ENCODE results near the gene DLGAP1. TPM values are rescaled to one million over a fixed set of nuclear protein-coding genes. Genes with fewer than 3 reads are reported as not detected.

The DLGAP1 gene
- total and polyA plus RNA-seq, 2 of the 8 experiments (the other 6 are each of a cell fraction or from before 2014, with no cell fraction given) = 11.8 to 16.9 TPM

DNA sequence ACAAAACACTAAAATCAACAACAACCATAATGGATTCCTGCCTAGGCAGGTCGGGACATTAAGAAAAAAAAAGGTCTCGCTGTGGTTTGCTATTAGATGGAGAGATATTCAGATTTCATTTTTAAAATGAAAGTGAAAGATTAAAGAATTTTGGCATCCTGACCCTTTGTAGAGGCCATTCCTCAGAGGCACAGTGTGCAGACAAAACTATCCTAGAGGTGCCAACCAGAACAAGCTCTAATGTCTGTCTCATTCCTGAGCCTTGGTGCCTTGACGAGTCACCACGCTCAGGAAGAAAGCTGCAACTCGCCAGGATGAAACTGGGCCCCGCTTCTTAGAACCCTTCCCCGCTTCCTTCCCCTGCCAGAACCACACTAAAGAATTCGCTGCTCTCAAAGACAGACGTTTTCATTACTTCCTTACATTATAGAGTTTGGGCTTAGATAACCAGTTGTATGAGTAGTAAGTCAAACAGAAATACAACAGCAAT is 849.1 kb downstream of the DLGAP1 start:
- Histone ChIP-seq H3K4ac (replicated peaks; ENCODE audit: insufficient read length, low read depth, low read length) (peak overlapping the region; percentile 95), H3K4me3 (ENCODE audit: extremely low read depth in 1 of 4, insufficient read depth in 2 of 4, low read depth in 3 of 4, low read length in 4 of 4) (peak overlapping the region; percentile 47 to 91 (median 80)), H3K23me2 (ENCODE audit: low read depth, low read length) (peaks cover 22% of the 10 kb centered on the region), H3K36me3 (ENCODE audit: control insufficient read depth in 2 of 4, insufficient read depth in 4 of 4, low read length in 3 of 4) (peaks cover 0 to 34% (median 8%) of the 10 kb centered on the region in 4 experiments; a peak in 4 of 8 replicates), H3K23ac (ENCODE audit: insufficient read length) (no peak overlapping the region), H3K9me3 (ENCODE audit: insufficient read depth in 2 of 2, low read depth in 1 of 2, low read length in 1 of 2) (no peaks in the 10 kb centered on the region), H3K56ac (replicated peaks; ENCODE audit: insufficient read length, low read depth, low read length) (peak overlapping the region; percentile 97), H3K79me2 (ENCODE audit: control insufficient read depth in 1 of 2, insufficient read depth in 2 of 2, low read length in 2 of 2) (peaks cover 4 to 39% of the 10 kb centered on the region in 2 experiments; a peak in 3 of 4 replicates), H3K18ac (ENCODE audit: extremely low read depth, low read length) (peak overlapping the region; percentile 96), H2BK20ac (ENCODE audit: low read length) (0 out of 2 replicates have a peak overlapping the region, but pooled peaks have one; percentile 51), H3K14ac (ENCODE audit: insufficient read length) (peak overlapping the region; percentile 70), H3K9ac (replicated peaks in 1 of 4; ENCODE audit: extremely low read depth in 1 of 4, low read depth in 3 of 4, low read length in 3 of 4) (peak overlapping the region; percentile 43 to 73 (median 52); a peak in 6 of 7 replicates), H4K5ac (ENCODE audit: insufficient read length, low read depth, low read length) (peak overlapping the region; percentile 95), H2AK5ac (ENCODE audit: low read depth, low read length) (no peak overlapping the region), H4K91ac (replicated peaks; ENCODE audit: insufficient read length, low read length) (peak overlapping the region; percentile 94), H3K4me2 (ENCODE audit: insufficient read depth in 1 of 2, low read depth in 2 of 2, low read length in 2 of 2) (peak overlapping the region; percentile 67 to 88), H3K4me1 (replicated peaks in 1 of 4; ENCODE audit: control insufficient read depth in 3 of 4, insufficient read depth in 4 of 4, low read length in 3 of 4) (peaks cover 5 to 16% (median 9%) of the 10 kb centered on the region in 4 experiments; a peak in 5 of 7 replicates), H3K27ac (ENCODE audit: low read depth, low read length) (peak overlapping the region; percentile 59; the same call in 1 of the 2 replicates), H2AFZ (ENCODE audit: low read length) (no peak overlapping the region), H3K79me1 (ENCODE audit: low read depth, low read length) (no peaks in the 10 kb centered on the region), H2BK5ac (ENCODE audit: low read depth, low read length) (peak overlapping the region; percentile 89), H4K20me1 (replicated peaks in 1 of 2; ENCODE audit: control insufficient read depth in 1 of 2, insufficient read depth in 2 of 2, low read length in 2 of 2) (no peaks in the 10 kb centered on the region), H2BK12ac (ENCODE audit: low read depth, low read length) (0 out of 2 replicates have a peak overlapping the region, but pooled peaks have one; percentile 19), H2BK120ac (replicated peaks; ENCODE audit: low read depth, low read length) (peak overlapping the region; percentile 94), H2BK15ac (ENCODE audit: low read length) (no peak overlapping the region), H4K8ac (ENCODE audit: extremely low read depth, insufficient read depth, low read length) (no peak overlapping the region), H3K27me3 (replicated peaks in 1 of 4; ENCODE audit: control insufficient read depth in 3 of 4, extremely low read depth in 1 of 4, insufficient read depth in 3 of 4, low read length in 3 of 4) (no peaks in the 10 kb centered on the region)
- FAIRE-seq = no peak
- 27% methylated on average over 9 of the region's 9 CpGs; no CpG with 5 or more reads in 1 of the 2 experiments for WGBS, 2 experiments (ENCODE audit: extremely low coverage in 1 of 2, insufficient coverage in 1 of 2, insufficient read length in 1 of 2, insufficient replicate concordance in 2 of 2, low coverage in 1 of 2, low lambda C conversion rate in 2 of 2, missing lambda C conversion rate in 1 of 2)
- DNase-seq (ENCODE audit: low read depth in 1 of 2, low spot score in 2 of 2) = no peak
- ChIA-PET CTCF (ENCODE audit: partially characterized antibody) (interaction anchor here (0.7 to 2.7 kb wide), 8 partner anchors 11 to 325 kb away, joined by 3 to 10 read pairs (median 3); no protein-coding TSS in a partner anchor), POLR2A (ENCODE audit: partially characterized antibody) (interaction anchor here (1.0 to 4.9 kb wide), 16 partner anchors 9 to 158 kb away, joined by 3 to 32 read pairs (median 6); no protein-coding TSS in a partner anchor)
- TF ChIP-seq YY1 (IDR thresholded peaks at IDR 0.05; ENCODE audit: low read depth, low read length) (no peak), SAP30 (IDR thresholded peaks at IDR 0.05; ENCODE audit: insufficient read depth, insufficient replicate concordance, low read length) (no peak), PHF8 (conservative IDR thresholded peaks at IDR 0.05; ENCODE audit: low read depth, low read length) (no peak), CEBPB (IDR thresholded peaks at IDR 0.05; ENCODE audit: low read depth, low read length) (no peak), JUN (IDR thresholded peaks at IDR 0.05; ENCODE audit: low read depth, low read length) (no peak), SIN3A (conservative IDR thresholded peaks at IDR 0.05 in 1 of 2, IDR thresholded peaks at IDR 0.05 in 1 of 2; ENCODE audit: low read depth in 1 of 2, low read length in 2 of 2) (no peak), ZNF274 (IDR thresholded peaks at IDR 0.05; ENCODE audit: borderline replicate concordance, extremely low read depth, low read length) (no peak), TAF7 (optimal IDR thresholded peaks at IDR 0.05; ENCODE audit: borderline replicate concordance, low read depth, low read length) (peak; percentile 4), GTF2F1 (IDR thresholded peaks at IDR 0.05; ENCODE audit: borderline replicate concordance, low read depth, low read length) (no peak)
- TF ChIP-seq, protein P1, sequence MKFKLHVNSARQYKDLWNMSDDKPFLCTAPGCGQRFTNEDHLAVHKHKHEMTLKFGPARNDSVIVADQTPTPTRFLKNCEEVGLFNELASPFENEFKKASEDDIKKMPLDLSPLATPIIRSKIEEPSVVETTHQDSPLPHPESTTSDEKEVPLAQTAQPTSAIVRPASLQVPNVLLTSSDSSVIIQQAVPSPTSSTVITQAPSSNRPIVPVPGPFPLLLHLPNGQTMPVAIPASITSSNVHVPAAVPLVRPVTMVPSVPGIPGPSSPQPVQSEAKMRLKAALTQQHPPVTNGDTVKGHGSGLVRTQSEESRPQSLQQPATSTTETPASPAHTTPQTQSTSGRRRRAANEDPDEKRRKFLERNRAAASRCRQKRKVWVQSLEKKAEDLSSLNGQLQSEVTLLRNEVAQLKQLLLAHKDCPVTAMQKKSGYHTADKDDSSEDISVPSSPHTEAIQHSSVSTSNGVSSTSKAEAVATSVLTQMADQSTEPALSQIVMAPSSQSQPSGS (IDR thresholded peaks at IDR 0.05; ENCODE audit: low read length) = 0 out of 2 replicates have a peak, but pooled peaks have one; percentile 15
